SU-DHL-6 (cell line): ENCODE results near the gene TROAP.

Source experiments
- H2AFZ ChIP-seq: fragments of 200-600 bp; sonication (generic); 2 replicates; pipeline ENCODE4 v1.6.1; 2014; ENCODE audit warnings: low read depth, mild to moderate bottlenecking, moderate library complexity, mixed read lengths, antibody characterized with exemption, low read length; ENCODE audit not compliant: severe bottlenecking
- H3F3A ChIP-seq: fragments of 200-600 bp; shearing (Covaris generic); 2 replicates; pipeline ENCODE4 v1.6.0; 2016; ENCODE audit warnings: antibody characterized with exemption, mild to moderate bottlenecking; ENCODE audit not compliant: insufficient read depth
- H3K27ac ChIP-seq: fragments of 200-600 bp; sonication (generic); 2 replicates; pipeline ENCODE4 v1.5.1; 2016; ENCODE audit warnings: low read depth, mild to moderate bottlenecking, low read length, moderate library complexity, mixed read lengths
- H3K27me3 ChIP-seq: fragments of 200-600 bp; sonication (generic), shearing (Covaris generic); 2 replicates; pipeline ENCODE4 v1.6.0; 2014; ENCODE audit warnings: mild to moderate bottlenecking, low read length
- H3K36me3 ChIP-seq: fragments of 200-600 bp; sonication (generic); 2 replicates; pipeline ENCODE4 v1.6.1; 2014; ENCODE audit warnings: mild to moderate bottlenecking, low read length, mixed read lengths
- H3K4me2 ChIP-seq: fragments of 300-600, 200-600 bp; shearing (Covaris generic), sonication (generic); 2 replicates; pipeline ENCODE4 v1.6.0; 2014; ENCODE audit warnings: low read length, low read depth, mild to moderate bottlenecking; ENCODE audit not compliant: poor library complexity, severe bottlenecking
- H3K4me3 ChIP-seq: fragments of 200-600 bp; sonication (generic); 2 replicates; pipeline ENCODE4 v1.5.1; 2014; ENCODE audit warnings: antibody characterized with exemption, low read length, mild to moderate bottlenecking, mixed read lengths; ENCODE audit not compliant: insufficient read depth, poor library complexity, severe bottlenecking
- H3K79me2 ChIP-seq: fragments of 200-600 bp; sonication (generic); 2 replicates; pipeline ENCODE4 v1.6.1; 2014; ENCODE audit warnings: mild to moderate bottlenecking, low read length, moderate library complexity; ENCODE audit not compliant: insufficient read depth
- H3K9ac ChIP-seq: fragments of 200-600 bp; sonication (generic); 2 replicates; pipeline ENCODE4 v1.7.0; 2014; ENCODE audit warnings: mild to moderate bottlenecking, low read length
- H3K9me2 ChIP-seq: fragments of 200-600 bp; sonication (generic); replicated peaks from 2 replicates; pipeline ENCODE4 v1.6.1; 2014; ENCODE audit warnings: low read length; ENCODE audit not compliant: insufficient read depth
- H3K9me3 ChIP-seq: fragments of 200-600 bp; sonication (generic); 2 replicates; pipeline ENCODE4 v1.6.1; 2014; ENCODE audit warnings: low read length, mixed read lengths; ENCODE audit not compliant: insufficient read depth
- H4K20me1 ChIP-seq: fragments of 200-600 bp; sonication (generic); 2 replicates; pipeline ENCODE4 v1.6.1; 2014; ENCODE audit warnings: low read depth, mild to moderate bottlenecking, antibody characterized with exemption, low read length, moderate library complexity, mixed read lengths
- CTCF ChIP-seq: fragments of 200-600 bp; sonication (generic); IDR thresholded peaks from one replicate; pipeline ENCODE4 v1.5.1; 2017; ENCODE audit warnings: antibody characterized with exemption, mild to moderate bottlenecking, low read length, moderate library complexity; ENCODE audit not compliant: insufficient read depth, poor library complexity, severe bottlenecking
- EZH2phosphoT487 ChIP-seq: fragments of 200-600 bp; sonication (generic), shearing (Covaris generic); conservative IDR thresholded peaks from 2 replicates; pipeline ENCODE4 v1.6.1; 2018; ENCODE audit warnings: mild to moderate bottlenecking, antibody characterized with exemption, low read length, moderate library complexity, mixed read lengths

The TROAP gene

GRCh38 chr12:49294804-49295081 is 28.3 kb upstream of the TROAP start:
- Histone ChIP-seq H4K20me1 (no peaks in the 10 kb centered on the region), H3K79me2 (no peaks in the 10 kb centered on the region), H3K27ac (no peak overlapping the region), H3K9me2 (no peaks in the 10 kb centered on the region), H3K27me3 (no peaks in the 10 kb centered on the region), H3K4me2 (no peak overlapping the region), H3K4me3 (no peak overlapping the region), H3K9ac (no peak overlapping the region), H2AFZ (no peak overlapping the region), H3F3A (no peaks in the 10 kb centered on the region), H3K9me3 (no peaks in the 10 kb centered on the region), H3K36me3 (no peaks in the 10 kb centered on the region)
- TF ChIP-seq CTCF (no peak), EZH2phosphoT487 (no peak)

GRCh38 chr12:49295082-49295936 is 27.7 kb upstream of the TROAP start, which contains the start of gene PRPH:
Gene PRPH (plus strand): TSS chr12:49295147. CDS start chr12:49295201, 54 bp downstream.
- no peaks in the 10 kb centered on the region for H3K79me2 ChIP-seq
- H3K9me2 ChIP-seq: no peaks in the 10 kb centered on the region

GRCh38 chr12:49296034-49296835 is 26.8 kb upstream of the TROAP start:
- Histone ChIP-seq H3K4me3 (peak overlapping the region; percentile 49), H3K79me2 (no peaks in the 10 kb centered on the region), H3K27me3 (no peaks in the 10 kb centered on the region), H3K9me2 (no peaks in the 10 kb centered on the region), H3F3A (no peaks in the 10 kb centered on the region), H3K27ac (no peak overlapping the region), H4K20me1 (no peaks in the 10 kb centered on the region), H3K9me3 (no peaks in the 10 kb centered on the region), H3K9ac (peak overlapping the region; percentile 37), H3K4me2 (peak overlapping the region; percentile 68), H3K36me3 (no peaks in the 10 kb centered on the region), H2AFZ (peak overlapping the region; percentile 71)
- TF ChIP-seq CTCF: peak; percentile 88
- no peak for TF ChIP-seq EZH2phosphoT487

More at GRCh38 chr12:49295082-49295936, 27.7 kb upstream of the TROAP start, which contains the start of gene PRPH:
- no peaks in the 10 kb centered on the region for H3K36me3 ChIP-seq
- H4K20me1 ChIP-seq: no peaks in the 10 kb centered on the region
- no peak within 1 kb of the TSS for H3K27ac ChIP-seq
- H3K9ac ChIP-seq: no peak within 1 kb of the TSS
- no peak within 1 kb of the TSS for H3K4me2 ChIP-seq
- no peak within 1 kb of the TSS for H2AFZ ChIP-seq
- H3F3A ChIP-seq: no peaks in the 10 kb centered on the region
- H3K4me3 ChIP-seq: no peak within 1 kb of the TSS
- H3K27me3 ChIP-seq: no peaks in the 10 kb centered on the region
- TF ChIP-seq CTCF: no peak
- no peak for TF ChIP-seq EZH2phosphoT487
- no peaks in the 10 kb centered on the region for H3K9me3 ChIP-seq
